Muscle of arm (tissue), 12 donors: Measurements from ENCODE around the gene C19orf47. TPM values are rescaled to one million over a fixed set of nuclear protein-coding genes. Genes with fewer than 3 reads are reported as not detected.
A peak's percentile ranks its signal among the peaks of the same experiment; 100 is the strongest.
"Not testable (repeated sequence)": the region's sequence is repeated elsewhere in the genome, so short reads cannot be mapped to it uniquely, and the experiment has no call there.

Experiments used
- DNase-seq: peaks from one replicate; pipeline ENCODE4 v3.0.0-alpha.2; 2013
- polyA plus RNA-seq, 12 donors: library from polyadenylated mRNA; unstranded; fragments of 120-200 nt; gene quantifications; one replicate each; pipeline ENCODE4 v1.2.1, GENCODE V29; 2013; ENCODE audit not compliant: insufficient read length in 12 of 12

C19orf47 gene
- polyA plus RNA-seq, 12 donors = 26.4 to 99.1 (median 57.1) TPM; not detected in 1

GRCh38 chr19:40356681-40357595 lies 8.7 kb upstream of the C19orf47 start:
- DNase-seq = no peak

GRCh38 chr19:40355975-40356680 lies 7.9 kb upstream of the C19orf47 start:
- DNase-seq = no peak

- DNase-seq = no peak
Measured at GRCh38 chr19:40348961-40349507, 837 bp upstream of the C19orf47 start.

GRCh38 chr19:40344422-40344821 lies 3.8 kb downstream of the C19orf47 start:
- no peak for DNase-seq

- no peak for DNase-seq
Measured at GRCh38 chr19:40342644-40343311, 5.4 kb downstream of the C19orf47 start.

- peak; percentile 57 for DNase-seq
Measured at GRCh38 chr19:40341601-40342482, 6.4 kb downstream of the C19orf47 start.

GRCh38 chr19:40339018-40339728 lies 9.0 kb downstream of the C19orf47 start:
- DNase-seq = no peak

- DNase-seq = no peak
Measured at GRCh38 chr19:40337594-40337993, 10.6 kb downstream of the C19orf47 start.

- no peak for DNase-seq
Measured at GRCh38 chr19:40337107-40337506, 11.1 kb downstream of the C19orf47 start.

- no peak for DNase-seq
Measured at GRCh38 chr19:40336601-40336900, 11.6 kb downstream of the C19orf47 start.

- no peak for DNase-seq
Measured at GRCh38 chr19:40335855-40336600, 12.2 kb downstream of the C19orf47 start.

- DNase-seq = no peak
Measured at GRCh38 chr19:40335101-40335500, 13.1 kb downstream of the C19orf47 start.

GRCh38 chr19:40333083-40333482 lies 15.1 kb downstream of the C19orf47 start:
- DNase-seq = not testable (repeated sequence)

GRCh38 chr19:40332669-40333068 lies 15.5 kb downstream of the C19orf47 start:
- no peak for DNase-seq

- no peak for DNase-seq
Measured at GRCh38 chr19:40331052-40331451, 17.1 kb downstream of the C19orf47 start.

- no peak for DNase-seq
Measured at GRCh38 chr19:40326201-40326600, 22.0 kb downstream of the C19orf47 start.

- no peak for DNase-seq
Measured at GRCh38 chr19:40323705-40324104, 24.5 kb downstream of the C19orf47 start.

GRCh38 chr19:40322951-40323615 lies 25.1 kb downstream of the C19orf47 start:
- no peak for DNase-seq

GRCh38 chr19:40322271-40322610 lies 26.0 kb downstream of the C19orf47 start:
- DNase-seq = no peak
